AG09319 (cell line): Measurements from ENCODE around the gene HOXD10.

Experiments used
- DNase-seq: peaks from one replicate; pipeline ENCODE4 v3.0.0-alpha.2; 2010; ENCODE audit warnings: low read depth; ENCODE audit errors: extremely low read depth
- TF ChIP-seq, protein P1 (sequence below): IDR thresholded peaks from 2 replicates; pipeline ENCODE4 v1.5.1; 2011; ENCODE audit warnings: low read depth, mild to moderate bottlenecking, inconsistent platforms, low read length, moderate library complexity

Gene HOXD10

GRCh38 chr2:176084611-176085119 lies 31.9 kb upstream of the HOXD10 start:
- no peak for DNase-seq
- TF ChIP-seq, protein P1, sequence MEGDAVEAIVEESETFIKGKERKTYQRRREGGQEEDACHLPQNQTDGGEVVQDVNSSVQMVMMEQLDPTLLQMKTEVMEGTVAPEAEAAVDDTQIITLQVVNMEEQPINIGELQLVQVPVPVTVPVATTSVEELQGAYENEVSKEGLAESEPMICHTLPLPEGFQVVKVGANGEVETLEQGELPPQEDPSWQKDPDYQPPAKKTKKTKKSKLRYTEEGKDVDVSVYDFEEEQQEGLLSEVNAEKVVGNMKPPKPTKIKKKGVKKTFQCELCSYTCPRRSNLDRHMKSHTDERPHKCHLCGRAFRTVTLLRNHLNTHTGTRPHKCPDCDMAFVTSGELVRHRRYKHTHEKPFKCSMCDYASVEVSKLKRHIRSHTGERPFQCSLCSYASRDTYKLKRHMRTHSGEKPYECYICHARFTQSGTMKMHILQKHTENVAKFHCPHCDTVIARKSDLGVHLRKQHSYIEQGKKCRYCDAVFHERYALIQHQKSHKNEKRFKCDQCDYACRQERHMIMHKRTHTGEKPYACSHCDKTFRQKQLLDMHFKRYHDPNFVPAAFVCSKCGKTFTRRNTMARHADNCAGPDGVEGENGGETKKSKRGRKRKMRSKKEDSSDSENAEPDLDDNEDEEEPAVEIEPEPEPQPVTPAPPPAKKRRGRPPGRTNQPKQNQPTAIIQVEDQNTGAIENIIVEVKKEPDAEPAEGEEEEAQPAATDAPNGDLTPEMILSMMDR = no peak

DNA sequence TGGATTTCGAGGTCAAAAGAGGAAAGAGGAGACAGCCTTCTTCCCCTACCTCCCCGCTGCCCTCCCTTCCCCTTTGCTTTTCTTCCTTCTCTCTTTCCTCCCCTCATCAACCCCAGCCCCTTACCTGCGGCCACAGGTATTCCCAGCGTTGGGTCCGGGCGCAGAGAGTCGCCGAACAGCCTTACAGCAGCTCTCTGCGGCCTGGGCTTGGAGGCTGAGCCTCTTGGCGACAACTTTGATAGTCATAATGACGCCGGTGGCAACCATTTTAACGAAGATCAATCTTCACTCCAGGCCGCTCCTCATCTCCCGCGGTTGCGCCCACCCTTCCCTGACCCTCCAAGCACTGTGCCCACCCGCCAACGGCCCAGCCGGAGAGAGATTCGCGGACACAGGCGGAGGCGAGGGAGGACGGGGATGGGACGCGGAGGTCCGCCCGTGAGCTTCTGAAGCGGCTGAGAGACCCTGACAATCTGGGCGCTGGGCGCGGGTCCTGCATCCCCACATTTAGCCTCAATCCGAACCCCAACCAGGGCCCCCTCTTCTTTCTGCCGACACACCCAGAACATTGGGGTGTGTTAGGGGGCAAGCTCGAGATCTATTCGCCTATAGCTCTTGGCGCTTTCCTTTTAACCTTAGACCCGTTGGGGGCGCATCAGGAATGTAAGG lies 31.3 kb upstream of the HOXD10 start:
- TF ChIP-seq, protein P1 = no peak
- no peak for DNase-seq

GRCh38 chr2:176085861-176086771 lies 30.5 kb upstream of the HOXD10 start:
- DNase-seq = no peak
- TF ChIP-seq, protein P1 = peak; percentile 63

DNA sequence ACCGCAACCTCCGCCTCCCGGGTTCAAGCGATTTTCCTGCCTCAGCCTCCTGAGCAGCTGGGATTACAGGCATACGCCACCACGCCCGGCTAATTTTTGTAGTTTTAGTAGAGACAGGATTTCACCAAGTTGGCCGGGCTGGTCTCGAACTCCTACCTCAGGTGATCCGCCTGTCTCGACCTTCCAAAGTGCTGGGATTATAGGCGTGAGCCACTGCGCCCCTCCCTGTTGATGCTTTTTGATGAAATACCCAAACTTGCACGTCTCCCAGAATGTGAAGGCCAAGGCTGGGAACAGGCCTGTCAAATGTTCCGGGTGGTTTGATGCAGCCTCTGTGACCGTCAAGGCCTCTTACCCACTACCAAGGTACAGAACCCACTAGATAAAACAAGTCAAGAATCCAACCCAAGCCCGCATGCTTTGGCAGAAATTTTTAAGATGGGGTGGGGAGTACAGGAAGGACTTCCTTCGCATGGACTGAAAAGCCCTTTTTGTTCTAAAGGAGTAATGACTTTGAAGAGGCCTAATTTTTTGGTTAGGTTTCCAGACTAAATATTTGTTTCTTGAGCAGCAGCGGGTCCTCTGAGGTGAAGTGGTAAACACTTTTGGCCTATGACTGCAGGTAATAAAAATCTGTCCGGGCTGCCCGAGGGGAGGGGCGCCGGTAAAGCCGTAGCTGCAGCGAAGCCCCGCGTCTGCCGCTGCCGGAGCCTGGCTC lies 29.1 kb upstream of the HOXD10 start:
- TF ChIP-seq, protein P1 = no peak
- no peak for DNase-seq

- no peak for DNase-seq
- TF ChIP-seq, protein P1 = peak; percentile 96
Observed at GRCh38 chr2:176088048-176088936, 28.3 kb upstream of the HOXD10 start.

DNA sequence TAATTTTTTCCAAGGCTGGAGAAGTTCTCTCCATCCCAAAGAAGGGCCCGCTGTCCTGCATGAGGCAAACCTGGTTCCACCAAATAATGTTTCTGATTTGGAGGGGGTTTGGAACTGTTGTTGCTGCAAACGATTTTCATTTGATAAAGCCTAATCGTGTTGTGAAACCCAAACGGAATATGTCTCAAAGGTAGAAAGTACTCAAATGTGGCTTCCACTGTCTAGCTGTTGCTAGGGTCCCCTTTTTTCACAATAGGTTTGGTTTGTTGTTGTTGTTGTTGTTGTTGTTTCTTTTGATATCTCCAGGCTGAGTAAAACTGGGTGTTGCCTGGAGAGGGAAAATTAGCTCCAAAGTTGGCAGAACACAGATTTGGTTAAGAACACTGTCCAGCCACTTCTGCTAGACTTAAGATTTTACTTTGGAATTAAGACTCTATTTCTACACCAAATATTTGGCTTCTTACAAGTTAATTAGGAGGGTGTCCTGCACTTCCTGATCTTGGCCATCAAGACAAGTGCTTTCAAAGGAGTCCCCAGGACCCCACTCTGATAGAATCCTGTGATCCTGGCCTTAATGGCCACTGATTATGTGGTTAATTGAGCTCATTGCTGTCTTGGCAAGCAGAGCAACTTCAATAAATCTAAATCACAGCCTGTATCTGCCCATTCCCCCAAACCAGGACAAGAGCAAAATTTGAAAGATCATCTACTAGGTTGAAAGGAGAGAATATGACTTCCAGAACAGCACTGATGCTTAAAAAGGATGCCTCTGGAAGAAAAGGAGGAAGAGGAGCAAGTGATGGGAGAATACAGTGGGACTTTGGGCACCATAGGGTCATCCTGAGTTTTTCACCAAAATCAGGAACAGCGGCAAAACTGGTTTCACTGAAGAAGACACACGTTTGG lies 27.4 kb upstream of the HOXD10 start:
- no peak for DNase-seq
- TF ChIP-seq, protein P1 = no peak
